CD4-positive, alpha-beta T cell (primary cell): ENCODE results near the gene RNF39. TPM values are rescaled to one million over a fixed set of nuclear protein-coding genes. Genes with fewer than 3 reads are reported as not detected.
"Not testable (repeated sequence)": the region's sequence is repeated elsewhere in the genome, so short reads cannot be mapped to it uniquely, and the experiment has no call there.

Experiments used
- ATAC-seq: fragments of 200-7000 bp; cut with Tn5 transposase; one replicate; pipeline ENCODE4 v1.10.0; 2022; ENCODE audit warnings: mild to moderate bottlenecking; ENCODE audit not compliant: poor library complexity
- CTCF ChIA-PET: fragments of 350-600 bp; sonication (Branson Sonifier 250); formaldehyde crosslinking; loops from one replicate; lab custom pipeline; 2021; ENCODE audit warnings: antibody characterized with exemption, inconsistent platforms; lab: Charles Lee
- POLR2A ChIA-PET: fragments of 350-600 bp; sonication (Branson Sonifier 250); formaldehyde crosslinking; loops from one replicate; lab custom pipeline; 2021; ENCODE audit warnings: antibody characterized with exemption, inconsistent platforms; lab: Charles Lee
- DNase-seq, 14 experiments: peaks; one replicate each; pipeline ENCODE4 v3.0.0-alpha.2; 2013 to 2020; ENCODE audit warnings: mixed read lengths in 2 of 14
- H3K27ac ChIP-seq, 2 donors: one replicate each; pipeline versions ENCODE4 v1.5.1 to v1.7.0; 2013; ENCODE audit warnings: low read length in 2 of 2, low read depth in 1 of 2, mild to moderate bottlenecking in 1 of 2
- H3K27me3 ChIP-seq, 2 experiments: 1 replicate in 1 of 2; 2 replicates in 1 of 2; pipeline versions ENCODE4 v1.6.1 to v1.7.0; 2013; ENCODE audit warnings: low read length in 2 of 2, control low read depth in 1 of 2, mild to moderate bottlenecking in 1 of 2, moderate library complexity in 1 of 2; ENCODE audit not compliant: insufficient read depth in 2 of 2, control insufficient read depth in 1 of 2
- H3K36me3 ChIP-seq: one replicate; pipeline ENCODE4 v1.6.1; 2013; ENCODE audit warnings: low read length, control low read depth; ENCODE audit not compliant: insufficient read depth
- H3K4me1 ChIP-seq: one replicate; pipeline ENCODE4 v1.6.1; 2013; ENCODE audit warnings: low read length, control low read depth; ENCODE audit not compliant: insufficient read depth
- H3K4me3 ChIP-seq: one replicate; pipeline ENCODE4 v1.5.1; 2013; ENCODE audit warnings: mild to moderate bottlenecking, low read length, moderate library complexity
- H3K9me3 ChIP-seq, 2 experiments: 1 replicate in 1 of 2; 2 replicates in 1 of 2; pipeline versions ENCODE4 v1.6.1 to v1.7.0; 2013; ENCODE audit warnings: low read length in 2 of 2, mild to moderate bottlenecking in 2 of 2, control low read depth in 1 of 2, moderate library complexity in 1 of 2; ENCODE audit not compliant: control insufficient read depth in 1 of 2, insufficient read depth in 1 of 2
- H3K27ac Mint-ChIP-seq: one replicate; pipeline ENCODE4 v1.8.0; 2020; ENCODE audit warnings: mixed read lengths
- H3K27me3 Mint-ChIP-seq: one replicate; pipeline ENCODE4 v1.8.0; 2021; ENCODE audit warnings: mixed read lengths
- H3K36me3 Mint-ChIP-seq: one replicate; pipeline ENCODE4 v1.8.0; 2021; ENCODE audit warnings: low read depth, mixed read lengths
- H3K4me1 Mint-ChIP-seq: one replicate; pipeline ENCODE4 v1.8.0; 2021; ENCODE audit warnings: low read depth, mixed read lengths
- H3K4me3 Mint-ChIP-seq: one replicate; pipeline ENCODE4 v1.8.0; 2020; ENCODE audit warnings: mild to moderate bottlenecking, mixed read lengths
- H3K9me3 Mint-ChIP-seq: one replicate; pipeline ENCODE4 v1.8.0; 2020; ENCODE audit warnings: mixed read lengths
- intact Hi-C, 2 experiments: fragments of 100-400 bp; cut with DNase I in 1 of 2; cut with micrococcal nuclease in 1 of 2; formaldehyde crosslinking; loops; one replicate each; pipeline versions ENCODE4 v1.15.1 to v1.9.0; 2023 to 2025; cut with DNase I, micrococcal nuclease
- total RNA-seq, 174 experiments: library from RNA in 2 of 174; stranded (reverse) in 2 of 174; gene quantifications; one replicate each; pipeline ENCODE4 v1.2.3 and lab custom pipeline; 2021 to 2026
- TF ChIP-seq, protein P1 (sequence below): fragments of 200-600 bp; IDR thresholded peaks from one replicate; pipeline ENCODE4 v1.8.0; 2022; ENCODE audit warnings: antibody characterized with exemption, mild to moderate bottlenecking

Gene RNF39
- total RNA-seq, 2 experiments from 2014 or later: not detected

DNA sequence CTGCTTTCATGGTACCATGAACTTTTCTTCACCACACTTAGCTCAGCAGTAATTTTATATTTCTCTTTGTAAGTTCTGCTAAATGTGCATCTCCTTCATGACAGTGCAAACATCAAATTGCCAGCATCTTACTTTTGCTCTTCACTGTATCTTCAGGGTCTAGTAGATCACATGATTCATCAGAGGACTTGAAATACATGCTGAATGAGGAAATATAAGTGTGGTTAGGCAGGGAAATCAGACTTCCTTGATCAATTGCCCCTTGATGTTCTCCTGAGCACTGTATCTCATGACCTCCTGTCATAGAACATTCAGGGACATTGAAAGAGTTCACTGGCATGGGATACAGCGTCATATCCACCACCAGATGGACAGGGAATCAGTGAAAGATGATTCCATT lies 39.8 kb downstream of the RNF39 start:
- no peaks in the 10 kb centered on the region for H3K4me1 Mint-ChIP-seq
- no peaks in the 10 kb centered on the region for H3K4me1 ChIP-seq
- H3K36me3 Mint-ChIP-seq: peaks cover 37% of the 10 kb centered on the region
- POLR2A ChIA-PET: no interaction called here
- DNase-seq: no peak
- H3K4me3 Mint-ChIP-seq: no peak overlapping the region
- no peak overlapping the region for H3K27ac ChIP-seq
- TF ChIP-seq, protein P1, sequence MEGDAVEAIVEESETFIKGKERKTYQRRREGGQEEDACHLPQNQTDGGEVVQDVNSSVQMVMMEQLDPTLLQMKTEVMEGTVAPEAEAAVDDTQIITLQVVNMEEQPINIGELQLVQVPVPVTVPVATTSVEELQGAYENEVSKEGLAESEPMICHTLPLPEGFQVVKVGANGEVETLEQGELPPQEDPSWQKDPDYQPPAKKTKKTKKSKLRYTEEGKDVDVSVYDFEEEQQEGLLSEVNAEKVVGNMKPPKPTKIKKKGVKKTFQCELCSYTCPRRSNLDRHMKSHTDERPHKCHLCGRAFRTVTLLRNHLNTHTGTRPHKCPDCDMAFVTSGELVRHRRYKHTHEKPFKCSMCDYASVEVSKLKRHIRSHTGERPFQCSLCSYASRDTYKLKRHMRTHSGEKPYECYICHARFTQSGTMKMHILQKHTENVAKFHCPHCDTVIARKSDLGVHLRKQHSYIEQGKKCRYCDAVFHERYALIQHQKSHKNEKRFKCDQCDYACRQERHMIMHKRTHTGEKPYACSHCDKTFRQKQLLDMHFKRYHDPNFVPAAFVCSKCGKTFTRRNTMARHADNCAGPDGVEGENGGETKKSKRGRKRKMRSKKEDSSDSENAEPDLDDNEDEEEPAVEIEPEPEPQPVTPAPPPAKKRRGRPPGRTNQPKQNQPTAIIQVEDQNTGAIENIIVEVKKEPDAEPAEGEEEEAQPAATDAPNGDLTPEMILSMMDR: no peak
- no peak overlapping the region for H3K4me3 ChIP-seq
- CTCF ChIA-PET: no interaction called here
- no peaks in the 10 kb centered on the region for H3K9me3 ChIP-seq
- no peak overlapping the region for H3K27ac Mint-ChIP-seq
- no peaks in the 10 kb centered on the region for H3K27me3 ChIP-seq
- no peaks in the 10 kb centered on the region for H3K9me3 Mint-ChIP-seq
- ATAC-seq: no peak
- H3K36me3 ChIP-seq: peaks cover 6% of the 10 kb centered on the region
- H3K27me3 Mint-ChIP-seq: no peaks in the 10 kb centered on the region
- intact Hi-C loops: no loop called here

DNA sequence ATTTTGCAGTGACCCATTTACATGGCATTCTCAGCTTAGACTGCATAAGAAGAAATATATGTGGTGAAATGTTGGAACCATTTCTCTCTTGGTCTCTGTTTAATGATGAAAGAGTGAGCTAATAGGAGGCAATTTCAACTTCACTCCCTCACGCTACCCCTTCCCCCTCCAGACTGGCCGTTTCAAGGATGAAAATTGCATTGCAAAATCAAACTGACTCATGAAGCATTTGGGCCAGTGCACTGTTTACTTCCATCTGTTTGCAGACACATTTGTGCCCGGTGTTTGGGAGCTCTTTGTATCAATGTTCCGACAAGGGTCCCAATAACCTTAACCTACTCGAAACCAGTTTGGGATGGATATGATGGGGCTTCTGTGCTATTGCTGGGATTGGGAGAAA lies 42.1 kb downstream of the RNF39 start:
- H3K4me1 Mint-ChIP-seq, H3K27me3 ChIP-seq, POLR2A ChIA-PET, H3K4me3 Mint-ChIP-seq, ATAC-seq, H3K9me3 Mint-ChIP-seq, intact Hi-C loops, H3K27ac ChIP-seq, H3K36me3 ChIP-seq, H3K4me3 ChIP-seq, H3K9me3 ChIP-seq, H3K4me1 ChIP-seq, CTCF ChIA-PET, H3K27ac Mint-ChIP-seq, H3K27me3 Mint-ChIP-seq: not testable (repeated sequence)
- DNase-seq: peak in 2 of 14 experiments; percentile 25 to 31
- H3K36me3 Mint-ChIP-seq: peaks cover 37% of the 10 kb centered on the region

DNA sequence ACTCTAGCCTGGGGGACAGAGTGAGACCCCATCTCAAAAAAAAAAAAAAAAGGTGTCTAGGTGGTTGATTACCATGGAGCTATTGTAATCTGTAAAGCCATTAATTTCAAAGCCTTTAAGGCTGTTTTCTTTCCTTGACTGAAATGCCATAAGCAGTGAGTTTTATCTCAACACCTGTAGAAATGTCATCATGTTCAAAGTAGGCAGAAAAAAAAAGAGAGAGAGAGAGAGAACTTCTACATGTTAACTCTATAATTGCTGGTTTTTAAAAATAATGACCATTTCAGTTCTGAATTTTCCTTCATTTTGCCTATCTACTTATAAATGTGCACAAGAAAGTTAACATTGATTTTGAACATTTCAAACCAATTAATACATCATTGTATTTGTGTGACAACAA lies 44.2 kb downstream of the RNF39 start:
- Mint-ChIP-seq H3K27ac (no peak overlapping the region), H3K36me3 (peaks cover 37% of the 10 kb centered on the region), H3K9me3 (no peaks in the 10 kb centered on the region), H3K4me1 (no peaks in the 10 kb centered on the region), H3K4me3 (no peak overlapping the region), H3K27me3 (no peaks in the 10 kb centered on the region)
- ChIA-PET POLR2A (no interaction called here), CTCF (interaction anchor here (0.7 kb wide), 1 partner anchor 178 kb away, joined by 3 read pairs; no protein-coding TSS in a partner anchor)
- peaks cover 6% of the 10 kb centered on the region for H3K36me3 ChIP-seq
- H3K4me3 ChIP-seq: no peak overlapping the region
- intact Hi-C loops: no loop called here
- no peaks in the 10 kb centered on the region for H3K9me3 ChIP-seq
- no peak overlapping the region for H3K27ac ChIP-seq
- no peaks in the 10 kb centered on the region for H3K27me3 ChIP-seq
- no peak for ATAC-seq
- TF ChIP-seq, protein P1: no peak
- DNase-seq: no peak
- H3K4me1 ChIP-seq: no peaks in the 10 kb centered on the region

DNA sequence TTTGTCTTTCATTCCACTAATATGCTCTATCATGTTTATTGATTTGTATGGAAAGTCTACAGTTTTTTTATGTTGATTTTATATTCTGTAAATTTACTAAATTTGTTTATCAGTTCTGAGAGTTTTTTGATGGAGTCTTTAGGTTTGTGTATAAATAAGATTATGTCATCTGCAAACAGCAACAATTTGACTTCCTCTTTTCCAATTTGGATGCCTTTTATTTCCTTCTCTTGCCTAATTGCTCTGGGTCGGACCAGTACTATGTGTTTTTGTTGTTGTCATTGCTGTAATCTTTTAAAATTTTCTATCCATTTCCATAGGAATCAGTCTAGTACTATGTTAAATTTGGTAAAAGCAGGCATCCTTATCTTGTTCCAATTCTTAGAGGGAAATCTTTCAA lies 46.0 kb downstream of the RNF39 start:
- ATAC-seq (no peak), DNase-seq (no peak)
- H3K27me3 Mint-ChIP-seq: no peaks in the 10 kb centered on the region
- H3K27ac Mint-ChIP-seq: no peak overlapping the region
- TF ChIP-seq, protein P1: no peak
- CTCF ChIA-PET: no interaction called here
- H3K4me1 Mint-ChIP-seq: no peaks in the 10 kb centered on the region
- intact Hi-C loops: no loop called here
- no peak overlapping the region for H3K4me3 Mint-ChIP-seq
- POLR2A ChIA-PET: no interaction called here
- no peaks in the 10 kb centered on the region for H3K9me3 Mint-ChIP-seq
- Histone ChIP-seq H3K27me3 (no peaks in the 10 kb centered on the region), H3K9me3 (no peaks in the 10 kb centered on the region), H3K27ac (no peak overlapping the region), H3K4me3 (no peak overlapping the region), H3K36me3 (peaks cover 1% of the 10 kb centered on the region), H3K4me1 (no peaks in the 10 kb centered on the region)
- peaks cover 27% of the 10 kb centered on the region for H3K36me3 Mint-ChIP-seq
